ENCODE measurements around the gene PTGDS. TPM values are rescaled to one million over a fixed set of nuclear protein-coding genes. Genes with fewer than 3 reads are reported as not detected.

Gene PTGDS
- total and polyA plus RNA-seq, 9 of the 15 experiments (the other 6 are each of a cell fraction or from before 2014, with no cell fraction given): 0.46 to 7.1 (median 2.0) TPM

- TF ChIP-seq ELK1 (CRISPR knock-in tag; IDR thresholded peaks at IDR 0.05) (no peak), ILF3 (IDR thresholded peaks at IDR 0.05; ENCODE audit: borderline replicate concordance) (no peak), FOXJ2 (tag; IDR thresholded peaks at IDR 0.05) (no peak), SMAD2 (IDR thresholded peaks at IDR 0.05; ENCODE audit: low read depth, low read length) (no peak), FOXA3 (CRISPR knock-in tag; conservative IDR thresholded peaks at IDR 0.05 in 1 of 2, IDR thresholded peaks at IDR 0.05 in 1 of 2) (peak in 1 of 2 experiments; percentile 63; a peak in 1 of 4 replicates), THAP12 (CRISPR knock-in tag; IDR thresholded peaks at IDR 0.05) (peak; percentile 37; the same call in 1 of the 2 replicates), ZNF609 (CRISPR knock-in tag; IDR thresholded peaks at IDR 0.05; ENCODE audit: borderline replicate concordance) (0 out of 2 replicates have a peak, but pooled peaks have one; percentile 31), CREB3L1 (IDR thresholded peaks at IDR 0.05; ENCODE audit: borderline replicate concordance, low read depth) (peak; percentile 63; the same call in 1 of the 2 replicates), NR2C1 (IDR thresholded peaks at IDR 0.05) (no peak), NR2C1 (tag; IDR thresholded peaks at IDR 0.05) (no peak), HDAC1 (IDR thresholded peaks at IDR 0.05) (peak in 1 of 2 experiments; percentile 95; a peak in 2 of 4 replicates), YY1 (IDR thresholded peaks at IDR 0.05; ENCODE audit: borderline replicate concordance in 1 of 3, control insufficient read depth in 1 of 3, extremely low read depth in 1 of 3, insufficient read depth in 3 of 3, insufficient read length in 1 of 3, insufficient replicate concordance in 2 of 3, low read depth in 1 of 3, low read length in 2 of 3) (peak in 2 of 3 experiments; percentile 83 to 88), USF2 (CRISPR knock-in tag; IDR thresholded peaks at IDR 0.05) (peak; percentile 32; the same call in 1 of the 2 replicates), KHSRP (IDR thresholded peaks at IDR 0.05) (no peak)
These were observed 14.9 kb downstream of the PTGDS start, which contains the start of gene PAXX (continued) for GRCh38 chr9:136991993-136992818.
